H9 (cell line): Measurements from ENCODE around the gene PIH1D2. TPM values are rescaled to one million over a fixed set of nuclear protein-coding genes. Genes with fewer than 3 reads are reported as not detected.

Experiments
- DNase-seq: peaks from one replicate; pipeline ENCODE4 v3.0.0-alpha.2; 2017
- H2AFZ ChIP-seq: one replicate; pipeline ENCODE4 v1.6.1; 2013; ENCODE audit warnings: mild to moderate bottlenecking, low read length, control low read depth, moderate library complexity
- H2AK5ac ChIP-seq: 2 replicates; pipeline ENCODE4 v1.6.1; 2013; ENCODE audit warnings: low read length, control low read depth, mixed read lengths; ENCODE audit not compliant: insufficient read length
- H2BK120ac ChIP-seq: one replicate; pipeline ENCODE4 v1.6.1; 2013; ENCODE audit warnings: low read depth, mild to moderate bottlenecking, low read length, control low read depth, inconsistent platforms; ENCODE audit not compliant: poor library complexity, severe bottlenecking
- H2BK12ac ChIP-seq: 2 replicates; pipeline ENCODE4 v1.6.1; 2013; ENCODE audit warnings: low read length, control low read depth, mixed read lengths, low read depth; ENCODE audit not compliant: insufficient read length
- H2BK15ac ChIP-seq: 2 replicates; pipeline ENCODE4 v1.6.1; 2013; ENCODE audit warnings: low read depth, low read length, control low read depth
- H2BK20ac ChIP-seq: one replicate; pipeline ENCODE4 v1.6.1; 2013; ENCODE audit warnings: low read depth, mild to moderate bottlenecking, low read length, control low read depth, inconsistent platforms; ENCODE audit not compliant: poor library complexity, severe bottlenecking
- H2BK5ac ChIP-seq: 2 replicates; pipeline ENCODE4 v1.6.1; 2013; ENCODE audit warnings: low read length, control low read depth, mixed read lengths; ENCODE audit not compliant: insufficient read length
- H3K14ac ChIP-seq: 2 replicates; pipeline ENCODE4 v1.6.1; 2013; ENCODE audit warnings: low read length, control low read depth; ENCODE audit not compliant: insufficient read depth
- H3K18ac ChIP-seq: 2 replicates; pipeline ENCODE4 v1.6.1; 2013; ENCODE audit warnings: low read depth, mild to moderate bottlenecking, mixed read lengths, low read length, control low read depth; ENCODE audit not compliant: insufficient read length
- H3K23ac ChIP-seq: 2 replicates; pipeline ENCODE4 v1.6.1; 2013; ENCODE audit warnings: low read length, control low read depth, mixed read lengths, low read depth; ENCODE audit not compliant: insufficient read length
- H3K23me2 ChIP-seq: 2 replicates; pipeline ENCODE4 v1.6.1; 2013; ENCODE audit warnings: low read depth, mild to moderate bottlenecking, mixed read lengths, low read length, control low read depth; ENCODE audit not compliant: insufficient read length, poor library complexity, severe bottlenecking
- H3K27ac ChIP-seq: 2 replicates; pipeline ENCODE4 v1.5.1; 2013; ENCODE audit warnings: low read length, control low read depth, mixed read lengths, low read depth; ENCODE audit not compliant: insufficient read length
- H3K27me3 ChIP-seq: 2 replicates; pipeline ENCODE4 v1.6.1; 2013; ENCODE audit warnings: low read length, control low read depth, inconsistent platforms; ENCODE audit not compliant: insufficient read depth
- H3K4ac ChIP-seq: 2 replicates; pipeline ENCODE4 v1.6.1; 2013; ENCODE audit warnings: low read depth, mild to moderate bottlenecking, control low read depth, inconsistent platforms, low read length, moderate library complexity
- H3K4me1 ChIP-seq: 2 replicates; pipeline ENCODE4 v1.6.1; 2013; ENCODE audit warnings: low read length, control low read depth, inconsistent platforms; ENCODE audit not compliant: insufficient read depth
- H3K4me2 ChIP-seq: 2 replicates; pipeline ENCODE4 v1.6.1; 2013; ENCODE audit warnings: low read length, control low read depth, mixed read lengths; ENCODE audit not compliant: insufficient read length, insufficient read depth
- H3K56ac ChIP-seq: 2 replicates; pipeline ENCODE4 v1.6.1; 2013; ENCODE audit warnings: low read depth, mild to moderate bottlenecking, mixed read lengths, low read length, control low read depth; ENCODE audit not compliant: insufficient read length
- H3K79me1 ChIP-seq: 2 replicates; pipeline ENCODE4 v1.6.1; 2013; ENCODE audit warnings: low read depth, mild to moderate bottlenecking, moderate library complexity, low read length, control low read depth, inconsistent platforms; ENCODE audit not compliant: insufficient read depth, poor library complexity, severe bottlenecking
- H3K79me2 ChIP-seq: 2 replicates; pipeline ENCODE4 v1.6.1; 2013; ENCODE audit warnings: low read length, control low read depth, inconsistent platforms; ENCODE audit not compliant: insufficient read depth
- H3K9ac ChIP-seq: 2 replicates; pipeline ENCODE4 v1.6.1; 2013; ENCODE audit warnings: low read length, control low read depth, mixed read lengths; ENCODE audit not compliant: insufficient read length; ENCODE audit errors: extremely low read depth
- H3K9me3 ChIP-seq: one replicate; pipeline ENCODE4 v1.6.1; 2013; ENCODE audit warnings: low read depth, low read length, inconsistent platforms; ENCODE audit not compliant: control insufficient read depth
- H3T11ph ChIP-seq: one replicate; pipeline ENCODE4 v1.6.1; 2013; ENCODE audit warnings: mild to moderate bottlenecking, low read length, control low read depth, inconsistent platforms
- H4K20me1 ChIP-seq: one replicate; pipeline ENCODE4 v1.6.1; 2013; ENCODE audit not compliant: control insufficient read depth, insufficient read length, insufficient read depth
- H4K5ac ChIP-seq: 2 replicates; pipeline ENCODE4 v1.6.1; 2013; ENCODE audit warnings: low read depth, mild to moderate bottlenecking, mixed read lengths, low read length, control low read depth; ENCODE audit not compliant: insufficient read length
- H4K8ac ChIP-seq: replicated peaks from 2 replicates; pipeline ENCODE4 v1.6.1; 2013; ENCODE audit warnings: low read length, control low read depth, mixed read lengths, low read depth; ENCODE audit not compliant: insufficient read length
- H4K91ac ChIP-seq: 2 replicates; pipeline ENCODE4 v1.6.1; 2013; ENCODE audit warnings: low read depth, mild to moderate bottlenecking, moderate library complexity, mixed read lengths, low read length, control low read depth; ENCODE audit not compliant: insufficient read length
- H3K27ac Mint-ChIP-seq, 3 experiments: 2 replicates in 2 of 3; 3 replicates in 1 of 3; pipeline ENCODE4 v1.8.0; 2020 to 2021; ENCODE audit warnings: mixed read lengths in 3 of 3, mild to moderate bottlenecking in 1 of 3, moderate library complexity in 1 of 3
- H3K27me3 Mint-ChIP-seq: 2 replicates; pipeline ENCODE4 v1.8.0; 2021; ENCODE audit warnings: low read depth, mild to moderate bottlenecking, moderate library complexity, mixed read lengths
- H3K36me3 Mint-ChIP-seq, 3 experiments: 2 replicates in 2 of 3; 3 replicates in 1 of 3; pipeline ENCODE4 v1.8.0; 2020 to 2021; ENCODE audit warnings: low read depth in 3 of 3, mixed read lengths in 3 of 3; ENCODE audit not compliant: insufficient read depth in 1 of 3
- H3K4me1 Mint-ChIP-seq, 2 experiments: 2 replicates each; pipeline ENCODE4 v1.8.0; 2020; ENCODE audit warnings: mixed read lengths in 2 of 2
- H3K4me3 Mint-ChIP-seq, 2 experiments: 2 replicates in 1 of 2; 3 replicates in 1 of 2; pipeline ENCODE4 v1.8.0; 2020 to 2021; ENCODE audit warnings: mild to moderate bottlenecking in 2 of 2, mixed read lengths in 2 of 2, moderate library complexity in 1 of 2
- H3K9me3 Mint-ChIP-seq, 2 experiments: 2 replicates in 1 of 2; 3 replicates in 1 of 2; pipeline ENCODE4 v1.8.0; 2020; ENCODE audit warnings: mild to moderate bottlenecking in 2 of 2, mixed read lengths in 2 of 2, moderate library complexity in 1 of 2
- CTCF ChIP-seq: fragments of 200-600 bp; sonication (generic); conservative IDR thresholded peaks from 3 replicates; pipeline ENCODE4 v1.8.0; 2021; ENCODE audit warnings: antibody characterized with exemption, mild to moderate bottlenecking
- WGBS: extraction: QIAGEN DNeasy Blood & Tissue Kit; methylation state at CpG from one replicate; pipeline ENCODE4 v1.1.7; 2013; ENCODE audit warnings: missing lambda C conversion rate, low lambda C conversion rate, mixed read lengths; ENCODE audit not compliant: insufficient read length; ENCODE audit errors: extremely low coverage; 5-methylcytosine and 5-hydroxymethylcytosine counted together
- total RNA-seq: library from RNA; stranded (reverse); gene quantifications from 2 replicates; pipeline ENCODE4 v1.2.1, GENCODE V29; 2021

The PIH1D2 gene
- total RNA-seq, 1 experiment from 2014 or later: 1.1 TPM

DNA sequence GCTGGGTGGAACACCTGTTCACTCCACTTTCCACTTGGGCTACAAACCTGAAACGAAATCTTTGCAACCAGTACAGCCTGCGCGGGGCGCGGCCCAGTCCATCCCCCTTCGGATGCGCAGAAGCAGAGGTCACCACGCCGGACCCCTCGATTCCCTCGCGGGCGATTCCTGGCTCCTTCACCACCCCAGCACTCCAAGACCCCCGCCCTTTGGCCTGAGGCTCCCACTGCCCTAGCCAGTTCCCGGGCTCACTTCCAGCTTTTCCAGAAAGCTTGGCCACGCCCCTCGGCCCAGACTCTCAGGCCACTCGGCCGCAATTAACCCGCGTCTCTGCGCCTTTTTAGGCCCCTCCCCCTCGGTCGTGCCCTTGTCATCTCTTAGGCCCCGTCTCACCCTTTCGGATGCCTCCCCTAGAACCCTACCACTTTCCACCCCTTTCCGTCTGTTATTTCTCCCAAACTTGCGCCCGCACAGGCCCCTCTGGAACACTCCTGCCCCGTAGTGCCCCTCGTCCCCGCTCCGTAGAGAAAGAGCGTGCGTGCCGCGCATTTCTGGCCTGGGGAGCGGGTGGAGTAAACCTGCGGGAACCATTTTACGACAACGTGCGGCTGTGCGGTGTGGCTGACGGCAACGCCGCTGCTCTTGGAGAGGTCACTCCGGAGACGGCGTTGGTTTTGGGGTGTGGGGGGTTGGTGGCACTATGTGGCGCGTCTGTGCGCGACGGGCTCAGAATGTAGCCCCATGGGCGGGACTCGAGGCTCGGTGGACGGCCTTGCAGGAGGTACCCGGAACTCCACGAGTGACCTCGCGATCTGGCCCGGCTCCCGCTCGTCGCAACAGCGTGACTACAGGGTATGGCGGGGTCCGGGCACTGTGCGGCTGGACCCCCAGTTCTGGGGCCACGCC lies 48.8 kb downstream of the PIH1D2 start, which contains the start of gene DLAT:
Gene DLAT, plus strand, starts transcription at position 636 of the 906 bp plus-strand sequence. Its CDS starts 65 bp downstream, at position 701.
- peaks cover 3% of the 10 kb centered on the region for H3K23me2 ChIP-seq
- no peak within 1 kb of the TSS for H2BK12ac ChIP-seq
- no peaks in the 10 kb centered on the region for H4K20me1 ChIP-seq
- H3K79me1 ChIP-seq: peaks cover under 1% of the 10 kb centered on the region
- no peak for TF ChIP-seq CTCF
- H2AK5ac ChIP-seq: no peak within 1 kb of the TSS
- H2BK15ac ChIP-seq: no peak within 1 kb of the TSS
- H4K8ac ChIP-seq: no peak within 1 kb of the TSS
- H3K9me3 ChIP-seq: no peaks in the 10 kb centered on the region
- Mint-ChIP-seq H3K27ac (peak within 1 kb of the TSS; percentile 99 to 100 (median 100)), H3K36me3 (peaks cover 22 to 30% (median 27%) of the 10 kb centered on the region in 3 experiments), H3K4me1 (peaks cover 11 to 13% of the 10 kb centered on the region in 2 experiments), H3K27me3 (no peaks in the 10 kb centered on the region), H3K4me3 (peak within 1 kb of the TSS; percentile 97 to 98), H3K9me3 (no peaks in the 10 kb centered on the region; a peak in 1 of 5 replicates)
- no peak within 1 kb of the TSS for H2BK120ac ChIP-seq
- peak within 1 kb of the TSS; percentile 69 for H3K9ac ChIP-seq
- no peak within 1 kb of the TSS for H3K4ac ChIP-seq
- no peak within 1 kb of the TSS for H2BK5ac ChIP-seq
- no peak within 1 kb of the TSS for H3K56ac ChIP-seq
- H3K79me2 ChIP-seq: peaks cover 3% of the 10 kb centered on the region; the same call in 1 of the 2 replicates
- H3K27ac ChIP-seq: no peak within 1 kb of the TSS
- no peaks in the 10 kb centered on the region for H3K4me1 ChIP-seq
- H2BK20ac ChIP-seq: no peak within 1 kb of the TSS
- H4K91ac ChIP-seq: no peak within 1 kb of the TSS
- H3T11ph ChIP-seq: no peak within 1 kb of the TSS
- no CpG with 5 or more reads among the region's 71 CpGs for WGBS
- H3K14ac ChIP-seq: peak within 1 kb of the TSS; percentile 65
- peak; percentile 97 for DNase-seq
- H3K23ac ChIP-seq: no peak within 1 kb of the TSS
- H3K27me3 ChIP-seq: no peaks in the 10 kb centered on the region
- H3K4me2 ChIP-seq: peak within 1 kb of the TSS; percentile 86
- no peak within 1 kb of the TSS for H4K5ac ChIP-seq
- peak within 1 kb of the TSS; percentile 71 for H3K18ac ChIP-seq
- peak within 1 kb of the TSS; percentile 75 for H2AFZ ChIP-seq
